GM21619 (cell line): ENCODE data around the gene DRC3.

Source experiments
- ATAC-seq: cut with Tn5 transposase; IDR thresholded peaks from one replicate; pipeline ENCODE4 v1.9.1; 2021; ENCODE audit not compliant: unreplicated experiment

DRC3 gene

DNA sequence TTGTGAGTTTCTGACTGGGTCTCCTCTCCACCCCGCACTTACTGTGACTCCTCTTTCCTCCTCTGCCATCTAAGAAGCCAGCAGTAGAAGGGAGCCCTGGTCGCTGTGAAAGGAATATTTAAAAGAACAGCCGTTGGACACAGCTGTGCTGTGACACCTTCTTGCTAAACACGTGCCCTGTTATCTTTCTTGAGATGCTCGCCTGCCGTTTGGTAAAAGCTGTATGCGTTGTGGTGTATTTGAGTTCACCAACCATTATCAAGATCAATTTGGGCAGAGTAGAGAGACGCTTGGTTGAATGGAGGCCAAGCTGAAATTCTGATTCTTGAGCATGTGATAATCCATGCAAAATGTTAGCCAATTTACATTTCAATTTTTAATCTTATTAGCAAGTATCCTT is 70.3 kb downstream of the DRC3 start:
- ATAC-seq = no peak

- ATAC-seq = no peak
These were observed 70.8 kb downstream of the DRC3 start for GRCh38 chr17:18043491-18043890.

DNA sequence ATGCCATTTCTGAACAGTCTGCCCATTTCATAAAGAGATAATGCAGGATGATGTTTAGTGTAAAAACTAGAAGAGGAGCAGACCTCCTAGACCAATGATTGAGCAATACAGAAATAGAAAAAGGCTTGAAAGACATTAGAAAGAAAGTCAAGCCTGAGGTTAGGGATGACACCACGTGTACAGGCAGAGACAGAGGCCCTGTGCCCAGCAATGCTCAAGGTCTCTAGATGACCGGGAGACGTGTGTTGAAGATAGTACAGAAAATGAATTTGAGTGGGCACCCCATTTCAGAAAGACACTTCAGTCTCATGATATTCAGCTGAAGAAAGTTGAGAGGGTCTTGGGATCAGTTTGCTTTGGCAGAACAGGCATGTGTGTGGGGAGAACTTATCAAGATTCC is 71.9 kb downstream of the DRC3 start:
- ATAC-seq = no peak

- no peak for ATAC-seq
These were observed 73.2 kb downstream of the DRC3 start for GRCh38 chr17:18045691-18046350.

DNA sequence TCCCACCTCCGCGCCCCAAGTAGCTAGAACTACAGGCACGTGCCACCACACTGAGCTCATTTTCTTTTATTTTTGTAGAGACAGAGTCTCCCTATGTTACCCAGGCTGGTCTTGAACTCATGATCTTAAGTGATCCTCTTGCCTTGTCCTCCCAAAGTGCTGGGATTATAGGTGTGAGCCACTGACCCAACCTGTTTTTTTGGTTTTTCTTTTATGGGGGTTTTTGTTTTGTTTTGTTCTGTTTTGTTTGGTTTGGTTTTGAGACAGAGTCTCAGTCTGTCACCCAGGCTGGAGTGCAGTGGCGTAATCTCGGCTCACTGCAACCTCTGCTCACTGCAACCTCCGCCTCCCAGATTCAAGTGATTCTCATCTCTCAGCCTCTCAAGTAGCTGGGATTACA is 82.9 kb downstream of the DRC3 start:
- ATAC-seq = no peak

- no peak for ATAC-seq
These were observed 83.6 kb downstream of the DRC3 start for GRCh38 chr17:18056214-18056613.

- no peak for ATAC-seq
These were observed 86.6 kb downstream of the DRC3 start for GRCh38 chr17:18059283-18059682.

- ATAC-seq = no peak
These were observed 91.4 kb downstream of the DRC3 start for GRCh38 chr17:18064053-18064452.

DNA sequence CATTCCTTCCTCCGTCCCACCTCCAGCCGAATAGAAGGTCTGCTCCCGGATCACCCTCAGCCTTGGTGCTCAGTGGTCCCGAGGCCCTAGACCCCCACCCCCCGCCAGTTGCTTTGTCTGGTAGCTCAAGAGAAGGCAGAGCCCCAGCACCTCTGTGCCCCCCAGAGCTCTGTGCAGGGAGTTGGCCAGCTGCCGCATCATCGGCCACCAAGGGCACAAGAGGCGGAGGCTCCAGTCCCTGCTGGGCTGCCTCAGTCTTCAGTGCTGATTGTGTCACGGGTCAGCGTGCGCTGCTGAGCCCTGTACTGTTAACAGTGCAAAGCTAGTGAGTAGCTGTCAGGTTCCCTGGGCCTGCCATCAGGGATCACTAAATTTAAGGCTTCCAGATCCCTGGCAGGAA is 92.9 kb downstream of the DRC3 start:
- ATAC-seq = no peak
